H1 (cell line): ENCODE data around the gene GALNT17. TPM values are rescaled to one million over a fixed set of nuclear protein-coding genes. Genes with fewer than 3 reads are reported as not detected.

Experiments
- CTCF ChIA-PET: fragments of 300-600 bp; sonication (Branson Sonifier 250); formaldehyde crosslinking; loops from one replicate; lab custom pipeline; 2021; ENCODE audit not compliant: partially characterized antibody; lab: Charles Lee
- POLR2A ChIA-PET: fragments of 300-600 bp; sonication (Branson Sonifier 250); formaldehyde crosslinking; loops from one replicate; lab custom pipeline; 2021; ENCODE audit warnings: inconsistent platforms; ENCODE audit not compliant: partially characterized antibody; lab: Charles Lee
- DNase-seq, 2 experiments: peaks; one replicate each; pipeline versions ENCODE4 v3.0.0 to v3.0.0-alpha.2; 2010 to 2022; ENCODE audit warnings: low spot score in 2 of 2, low read depth in 1 of 2, mixed read lengths in 1 of 2
- FAIRE-seq: peaks from 2 replicates; lab custom pipeline; 2011; peaks lifted over from hg19 to GRCh38; lab: Jason Lieb, UNC
- H2AFZ ChIP-seq: 2 replicates; pipeline ENCODE4 v1.8.1; 2012; ENCODE audit warnings: low read length, inconsistent platforms
- H2AK5ac ChIP-seq: 2 replicates; pipeline ENCODE4 v1.6.1; 2013; ENCODE audit warnings: low read depth, low read length
- H2BK120ac ChIP-seq: replicated peaks from 2 replicates; pipeline ENCODE3; 2013; ENCODE audit warnings: low read depth, low read length, inconsistent platforms
- H2BK12ac ChIP-seq: 2 replicates; pipeline ENCODE4 v1.6.1; 2013; ENCODE audit warnings: low read depth, low read length
- H2BK15ac ChIP-seq: 2 replicates; pipeline ENCODE4 v1.6.1; 2013; ENCODE audit warnings: low read length
- H2BK20ac ChIP-seq: 2 replicates; pipeline ENCODE4 v1.6.1; 2013; ENCODE audit warnings: low read length
- H2BK5ac ChIP-seq: 2 replicates; pipeline ENCODE4 v1.6.1; 2013; ENCODE audit warnings: low read depth, low read length
- H3K14ac ChIP-seq: 2 replicates; pipeline ENCODE4 v1.6.1; 2013; ENCODE audit warnings: inconsistent platforms; ENCODE audit not compliant: insufficient read length
- H3K18ac ChIP-seq: 2 replicates; pipeline ENCODE4 v1.6.1; 2013; ENCODE audit warnings: low read length; ENCODE audit errors: extremely low read depth
- H3K23ac ChIP-seq: 2 replicates; pipeline ENCODE4 v1.6.1; 2013; ENCODE audit warnings: inconsistent platforms; ENCODE audit not compliant: insufficient read length
- H3K23me2 ChIP-seq: 2 replicates; pipeline ENCODE4 v1.6.1; 2013; ENCODE audit warnings: low read depth, low read length
- H3K27ac ChIP-seq: 2 replicates; pipeline ENCODE4 v1.6.1; 2011; ENCODE audit warnings: low read depth, low read length, inconsistent platforms
- H3K27me3 ChIP-seq, 4 experiments: replicated peaks in 1 of 4; 1 replicate in 1 of 4; 2 replicates in 3 of 4; pipeline versions ENCODE4 v1.6.1 to v1.8.1; 2011 to 2013; ENCODE audit warnings: low read length in 3 of 4, mild to moderate bottlenecking in 3 of 4, inconsistent platforms in 2 of 4, mixed read lengths in 2 of 4, moderate library complexity in 1 of 4; ENCODE audit not compliant: control insufficient read depth in 3 of 4, insufficient read depth in 3 of 4; ENCODE audit errors: extremely low read depth in 1 of 4
- H3K36me3 ChIP-seq, 4 experiments: 2 replicates each; pipeline versions ENCODE4 v1.6.1 to v1.8.1; 2011 to 2013; ENCODE audit warnings: mild to moderate bottlenecking in 4 of 4, low read length in 3 of 4, moderate library complexity in 2 of 4, control low read depth in 1 of 4, inconsistent platforms in 1 of 4; ENCODE audit not compliant: insufficient read depth in 4 of 4, control insufficient read depth in 2 of 4
- H3K4ac ChIP-seq: replicated peaks from 2 replicates; pipeline ENCODE3; 2013; ENCODE audit warnings: low read length, low read depth, mixed read lengths, inconsistent platforms; ENCODE audit not compliant: insufficient read length
- H3K4me1 ChIP-seq, 4 experiments: replicated peaks in 1 of 4; 1 replicate in 1 of 4; 2 replicates in 3 of 4; pipeline versions ENCODE4 v1.6.1 to v1.8.1; 2011 to 2013; ENCODE audit warnings: low read length in 3 of 4, inconsistent platforms in 2 of 4, mixed read lengths in 1 of 4; ENCODE audit not compliant: insufficient read depth in 4 of 4, control insufficient read depth in 3 of 4
- H3K4me2 ChIP-seq, 2 experiments: 2 replicates each; pipeline versions ENCODE4 v1.6.1 to v1.8.1; 2011 to 2013; ENCODE audit warnings: low read depth in 2 of 2, low read length in 2 of 2, control low read depth in 1 of 2, inconsistent platforms in 1 of 2, mild to moderate bottlenecking in 1 of 2; ENCODE audit not compliant: insufficient read depth in 1 of 2
- H3K4me3 ChIP-seq, 4 experiments: fragments of 200-600, 300-600 bp in 1 of 4; sonication (generic), shearing (Covaris generic), sonication (Bioruptor Twin) in 1 of 4; 2 replicates each; pipeline versions ENCODE4 v1.5.1 to v1.8.1; 2011 to 2016; ENCODE audit warnings: low read length in 4 of 4, low read depth in 3 of 4, control low read depth in 2 of 4, inconsistent platforms in 2 of 4, mild to moderate bottlenecking in 2 of 4, mixed read lengths in 1 of 4, moderate library complexity in 1 of 4; ENCODE audit not compliant: insufficient read depth in 2 of 4; ENCODE audit errors: extremely low read depth in 1 of 4
- H3K56ac ChIP-seq: replicated peaks from 2 replicates; pipeline ENCODE3; 2013; ENCODE audit warnings: low read depth, mild to moderate bottlenecking, mixed read lengths, low read length, inconsistent platforms; ENCODE audit not compliant: insufficient read length
- H3K79me1 ChIP-seq: 2 replicates; pipeline ENCODE4 v1.6.1; 2013; ENCODE audit warnings: low read depth, low read length, control low read depth
- H3K79me2 ChIP-seq, 2 experiments: 2 replicates each; pipeline versions ENCODE4 v1.6.1 to v1.8.1; 2012 to 2013; ENCODE audit warnings: low read length in 2 of 2, mild to moderate bottlenecking in 2 of 2, inconsistent platforms in 1 of 2; ENCODE audit not compliant: insufficient read depth in 2 of 2, control insufficient read depth in 1 of 2
- H3K9ac ChIP-seq, 4 experiments: replicated peaks in 1 of 4; 1 replicate in 1 of 4; 2 replicates in 3 of 4; pipeline versions ENCODE4 v1.6.1 to v1.8.1; 2011 to 2013; ENCODE audit warnings: low read depth in 3 of 4, low read length in 3 of 4, control low read depth in 2 of 4, mild to moderate bottlenecking in 2 of 4, moderate library complexity in 2 of 4, inconsistent platforms in 1 of 4; ENCODE audit errors: extremely low read depth in 1 of 4
- H3K9me3 ChIP-seq, 2 experiments: 2 replicates each; pipeline versions ENCODE4 v1.6.1 to v1.8.1; 2012 to 2013; ENCODE audit warnings: mild to moderate bottlenecking in 2 of 2, moderate library complexity in 2 of 2, control low read depth in 1 of 2, inconsistent platforms in 1 of 2, low read depth in 1 of 2, low read length in 1 of 2, mixed read lengths in 1 of 2; ENCODE audit not compliant: insufficient read depth in 2 of 2
- H4K20me1 ChIP-seq, 2 experiments: replicated peaks in 1 of 2; 2 replicates each; pipeline versions ENCODE3 to v1.8.1; 2011 to 2013; ENCODE audit warnings: inconsistent platforms in 2 of 2, low read length in 2 of 2, mild to moderate bottlenecking in 1 of 2; ENCODE audit not compliant: insufficient read depth in 2 of 2, control insufficient read depth in 1 of 2
- H4K5ac ChIP-seq: 2 replicates; pipeline ENCODE4 v1.6.1; 2013; ENCODE audit warnings: low read length, low read depth, mixed read lengths, inconsistent platforms; ENCODE audit not compliant: insufficient read length
- H4K8ac ChIP-seq: 2 replicates; pipeline ENCODE4 v1.8.0; 2013; ENCODE audit warnings: mild to moderate bottlenecking, moderate library complexity, low read length, inconsistent platforms; ENCODE audit not compliant: insufficient read depth; ENCODE audit errors: extremely low read depth
- H4K91ac ChIP-seq: replicated peaks from 2 replicates; pipeline ENCODE3; 2013; ENCODE audit warnings: low read length, mixed read lengths, inconsistent platforms; ENCODE audit not compliant: insufficient read length
- CEBPB ChIP-seq: IDR thresholded peaks from 2 replicates; pipeline ENCODE4 v1.6.1; 2012; ENCODE audit warnings: low read depth, low read length
- EGR1 ChIP-seq: IDR thresholded peaks from 2 replicates; pipeline ENCODE4 v1.6.1; 2011; ENCODE audit warnings: low read depth, low read length, borderline replicate concordance
- EZH2 ChIP-seq: fragments of 200-600 bp; sonication (generic); IDR thresholded peaks from 2 replicates; pipeline ENCODE4 v1.7.1; 2012; ENCODE audit warnings: low read depth, mild to moderate bottlenecking, moderate library complexity, low read length, inconsistent platforms; ENCODE audit not compliant: severe bottlenecking
- MAFK ChIP-seq: IDR thresholded peaks from 2 replicates; pipeline ENCODE4 v1.6.1; 2012; ENCODE audit warnings: low read depth, mild to moderate bottlenecking, improper control_type of control experiment, low read length
- SP4 ChIP-seq: IDR thresholded peaks from 2 replicates; pipeline ENCODE4 v1.6.1; 2012; ENCODE audit warnings: low read length, inconsistent platforms
- YY1 ChIP-seq: IDR thresholded peaks from 2 replicates; pipeline ENCODE4 v1.6.1; 2011; ENCODE audit warnings: low read depth, mild to moderate bottlenecking, low read length
- WGBS, 2 experiments: shearing (Covaris generic) in 1 of 2; methylation state at CpG; one replicate each; pipeline versions ENCODE4 v1.1.6 to v1.1.7; 2013 to 2015; ENCODE audit warnings: low lambda C conversion rate in 2 of 2, mixed read lengths in 2 of 2, inconsistent platforms in 1 of 2, low coverage in 1 of 2, missing lambda C conversion rate in 1 of 2; ENCODE audit not compliant: insufficient replicate concordance in 2 of 2, insufficient coverage in 1 of 2, insufficient read length in 1 of 2; ENCODE audit errors: extremely low coverage in 1 of 2, missing lambda C conversion rate in 1 of 2; 5-methylcytosine and 5-hydroxymethylcytosine counted together
- polyA plus RNA-seq, 7 experiments: library from polyadenylated mRNA; depleted of rRNA in 3 of 7; stranded (reverse) in 5 of 7; unstranded in 2 of 7; fragments of >200 nt in 5 of 7; fragments of 200-250 nt in 2 of 7; gene quantifications; 1 replicate in 5 of 7; 2 replicates in 1 of 7; 4 replicates in 1 of 7; pipeline versions ENCODE4 v1.2.1 to v1.2.3, GENCODE V29; 2011 to 2013; ENCODE audit warnings: missing spikeins in 2 of 7, mixed read lengths in 2 of 7
- total RNA-seq: library from RNA; stranded (reverse); fragmentation: NEBNext Ultra II Directional; extraction: Animal tissue kit (Norgen Biotek cat#: 25700); gene quantifications from 2 replicates; pipeline ENCODE4 v1.2.1, GENCODE V29; 2021

Gene GALNT17
- total and polyA plus RNA-seq, 2 of the 8 experiments (the other 6 are each of a cell fraction or from before 2014, with no cell fraction given), result 37.7 to 47.0 TPM

- Histone ChIP-seq H3K14ac (no peak overlapping the region), H3K79me1 (peaks cover 9% of the 10 kb centered on the region; the same call in 1 of the 2 replicates), H4K20me1 (peaks cover 2 to 3% of the 10 kb centered on the region in 2 experiments), H4K91ac (no peak overlapping the region), H2BK20ac (no peak overlapping the region), H4K8ac (no peak overlapping the region), H3K23me2 (no peaks in the 10 kb centered on the region), H3K23ac (no peak overlapping the region), H3K18ac (no peak overlapping the region), H3K27ac (no peak overlapping the region), H2BK5ac (no peak overlapping the region), H2BK12ac (no peak overlapping the region), H4K5ac (no peak overlapping the region), H3K79me2 (peaks cover 4 to 87% of the 10 kb centered on the region in 2 experiments; a peak in 3 of 4 replicates), H3K4me1 (peaks cover 14 to 26% (median 16%) of the 10 kb centered on the region in 4 experiments), H3K9me3 (no peaks in the 10 kb centered on the region), H3K4ac (no peak overlapping the region), H2AFZ (no peak overlapping the region), H3K36me3 (no peaks in the 10 kb centered on the region), H3K9ac (no peak overlapping the region), H2BK15ac (no peak overlapping the region), H2BK120ac (no peak overlapping the region), H2AK5ac (no peak overlapping the region), H3K4me3 (no peak overlapping the region), H3K56ac (no peak overlapping the region), H3K27me3 (no peaks in the 10 kb centered on the region), H3K4me2 (no peak overlapping the region)
- POLR2A ChIA-PET, result interaction anchor here (0.6 to 1.4 kb wide), 3 partner anchors 17 to 142 kb away, joined by 3 to 4 read pairs (median 3); no protein-coding TSS in a partner anchor
- TF ChIP-seq EGR1 (no peak), MAFK (no peak), EZH2 (no peak), SP4 (no peak), CEBPB (no peak), YY1 (no peak)
- DNase-seq (no peak), FAIRE-seq (no peak)
- CTCF ChIA-PET, result interaction anchor here (0.8 to 1.6 kb wide), 3 partner anchors 19 to 87 kb away, joined by 3 read pairs; no protein-coding TSS in a partner anchor
- 93% methylated on average over 8 of the region's 8 CpGs; no CpG with 5 or more reads in 1 of the 2 experiments for WGBS, 2 experiments
Observed at GRCh38 chr7:71239586-71240268, 107.8 kb downstream of the GALNT17 start.
